ENCODE results near the gene APOH. TPM values are rescaled to one million over a fixed set of nuclear protein-coding genes. Genes with fewer than 3 reads are reported as not detected.

Gene APOH
- total RNA-seq, 1 experiment from 2014 or later: 1.4 TPM

GRCh38 chr17:66177048-66177447, 52.2 kb downstream of the APOH start:
- CTCF ChIA-PET: no interaction called here
- no peak for DNase-seq (ENCODE audit: low spot score)
- H3K9me3 ChIP-seq (ENCODE audit: low read depth, low read length, poor library complexity, severe bottlenecking): no peaks in the 10 kb centered on the region
- no peaks in the 10 kb centered on the region for H3K27me3 ChIP-seq (replicated peaks; ENCODE audit: insufficient read depth, low read depth, low read length, poor library complexity)
- H3K27ac ChIP-seq (ENCODE audit: low read depth, low read length, poor library complexity, severe bottlenecking): no peak overlapping the region
- no peak overlapping the region for H3K4me3 ChIP-seq (ENCODE audit: low read depth, low read length, poor library complexity, severe bottlenecking)
- no peak for TF ChIP-seq EZH2 (IDR thresholded peaks at IDR 0.05; ENCODE audit: borderline replicate concordance, low read depth, low read length, poor library complexity, severe bottlenecking)
- no peak for TF ChIP-seq CTCF (conservative IDR thresholded peaks at IDR 0.05; ENCODE audit: low read depth, low read length)
- BruUV-seq (replicated peaks): no TSS peak
- H3K36me3 ChIP-seq (ENCODE audit: insufficient read depth, low read length, poor library complexity, severe bottlenecking): peaks cover 35% of the 10 kb centered on the region
- H3K4me1 ChIP-seq (ENCODE audit: insufficient read depth, low read length, poor library complexity, severe bottlenecking): peaks cover 8% of the 10 kb centered on the region
- intact Hi-C loops (cut with micrococcal nuclease; ENCODE audit: unreplicated experiment): no loop called here
- POLR2A ChIA-PET (ENCODE audit: low non-redundant PET): interaction anchor here (0.6 kb wide), 1 partner anchor 281 kb away, joined by 3 read pairs; no protein-coding TSS in a partner anchor

GRCh38 chr17:66175892-66176291, 53.3 kb downstream of the APOH start:
- no peak overlapping the region for H3K27ac ChIP-seq (ENCODE audit: low read depth, low read length, poor library complexity, severe bottlenecking)
- H3K9me3 ChIP-seq (ENCODE audit: low read depth, low read length, poor library complexity, severe bottlenecking): no peaks in the 10 kb centered on the region
- no peak for TF ChIP-seq EZH2 (IDR thresholded peaks at IDR 0.05; ENCODE audit: borderline replicate concordance, low read depth, low read length, poor library complexity, severe bottlenecking)
- no TSS peak for BruUV-seq (replicated peaks)
- H3K36me3 ChIP-seq (ENCODE audit: insufficient read depth, low read length, poor library complexity, severe bottlenecking): peaks cover 25% of the 10 kb centered on the region
- H3K4me3 ChIP-seq (ENCODE audit: low read depth, low read length, poor library complexity, severe bottlenecking): no peak overlapping the region
- no peaks in the 10 kb centered on the region for H3K27me3 ChIP-seq (replicated peaks; ENCODE audit: insufficient read depth, low read depth, low read length, poor library complexity)
- H3K4me1 ChIP-seq (ENCODE audit: insufficient read depth, low read length, poor library complexity, severe bottlenecking): peaks cover 9% of the 10 kb centered on the region
- POLR2A ChIA-PET (ENCODE audit: low non-redundant PET): no interaction called here
- CTCF ChIA-PET: no interaction called here
- intact Hi-C loops (cut with micrococcal nuclease; ENCODE audit: unreplicated experiment): no loop called here
- DNase-seq (ENCODE audit: low spot score): no peak

- intact Hi-C loops (cut with micrococcal nuclease; ENCODE audit: unreplicated experiment): no loop called here
- no peak for TF ChIP-seq CTCF (conservative IDR thresholded peaks at IDR 0.05; ENCODE audit: low read depth, low read length)
- TF ChIP-seq EZH2 (IDR thresholded peaks at IDR 0.05; ENCODE audit: borderline replicate concordance, low read depth, low read length, poor library complexity, severe bottlenecking): no peak
- no peak overlapping the region for H3K27ac ChIP-seq (ENCODE audit: low read depth, low read length, poor library complexity, severe bottlenecking)
- H3K9me3 ChIP-seq (ENCODE audit: low read depth, low read length, poor library complexity, severe bottlenecking): no peaks in the 10 kb centered on the region
- POLR2A ChIA-PET (ENCODE audit: low non-redundant PET): no interaction called here
- H3K36me3 ChIP-seq (ENCODE audit: insufficient read depth, low read length, poor library complexity, severe bottlenecking): peaks cover 19% of the 10 kb centered on the region
- CTCF ChIA-PET: no interaction called here
- no peaks in the 10 kb centered on the region for H3K27me3 ChIP-seq (replicated peaks; ENCODE audit: insufficient read depth, low read depth, low read length, poor library complexity)
- no peak overlapping the region for H3K4me3 ChIP-seq (ENCODE audit: low read depth, low read length, poor library complexity, severe bottlenecking)
- no TSS peak for BruUV-seq (replicated peaks)
- H3K4me1 ChIP-seq (ENCODE audit: insufficient read depth, low read length, poor library complexity, severe bottlenecking): peaks cover 9% of the 10 kb centered on the region
- no peak for DNase-seq (ENCODE audit: low spot score)
Observed at GRCh38 chr17:66172691-66173223, 56.5 kb downstream of the APOH start.

- H3K4me1 ChIP-seq (ENCODE audit: insufficient read depth, low read length, poor library complexity, severe bottlenecking): peaks cover 9% of the 10 kb centered on the region
- DNase-seq (ENCODE audit: low spot score): no peak
- BruUV-seq (replicated peaks): no TSS peak
- POLR2A ChIA-PET (ENCODE audit: low non-redundant PET): no interaction called here
- peaks cover 25% of the 10 kb centered on the region for H3K36me3 ChIP-seq (ENCODE audit: insufficient read depth, low read length, poor library complexity, severe bottlenecking)
- CTCF ChIA-PET: no interaction called here
- H3K9me3 ChIP-seq (ENCODE audit: low read depth, low read length, poor library complexity, severe bottlenecking): no peaks in the 10 kb centered on the region
- intact Hi-C loops (cut with micrococcal nuclease; ENCODE audit: unreplicated experiment): no loop called here
- H3K27me3 ChIP-seq (replicated peaks; ENCODE audit: insufficient read depth, low read depth, low read length, poor library complexity): no peaks in the 10 kb centered on the region
- TF ChIP-seq CTCF (conservative IDR thresholded peaks at IDR 0.05; ENCODE audit: low read depth, low read length) (no peak), EZH2 (IDR thresholded peaks at IDR 0.05; ENCODE audit: borderline replicate concordance, low read depth, low read length, poor library complexity, severe bottlenecking) (no peak)
- H3K4me3 ChIP-seq (ENCODE audit: low read depth, low read length, poor library complexity, severe bottlenecking): no peak overlapping the region
- H3K27ac ChIP-seq (ENCODE audit: low read depth, low read length, poor library complexity, severe bottlenecking): peak overlapping the region; percentile 1
Observed at GRCh38 chr17:66172144-66172543, 57.1 kb downstream of the APOH start.
